Limb (tissue), 2 donors: ENCODE data around the gene RPS6KA3.
"Not testable (repeated sequence)": the region's sequence is repeated elsewhere in the genome, so short reads cannot be mapped to it uniquely, and the experiment has no call there.

Source experiments
- DNase-seq, 2 donors: peaks; one replicate each; pipeline ENCODE4 v3.0.0-alpha.2; 2016; ENCODE audit errors: extremely low spot score in 2 of 2

The RPS6KA3 gene

GRCh38 chrX:20265726-20266681, 705 bp downstream of the RPS6KA3 start:
- DNase-seq, result peak in 1 of 2 donors; percentile 55

- DNase-seq, result peak; percentile 4 to 55
Measured at GRCh38 chrX:20265221-20265725, 1.4 kb downstream of the RPS6KA3 start.

- no peak for DNase-seq
Measured at GRCh38 chrX:20263474-20263873, 3.2 kb downstream of the RPS6KA3 start.

GRCh38 chrX:20260885-20261284, 5.8 kb downstream of the RPS6KA3 start:
- no peak for DNase-seq

- DNase-seq, result no peak
Measured at GRCh38 chrX:20254712-20255299, 11.9 kb downstream of the RPS6KA3 start.

GRCh38 chrX:20253232-20253543, 13.5 kb downstream of the RPS6KA3 start:
- no peak for DNase-seq

GRCh38 chrX:20252381-20253231, 14.1 kb downstream of the RPS6KA3 start:
- peak in 1 of 2 donors; percentile 31 for DNase-seq

- no peak for DNase-seq
Measured at GRCh38 chrX:20251691-20252090, 15.0 kb downstream of the RPS6KA3 start.

GRCh38 chrX:20250146-20250545, 16.6 kb downstream of the RPS6KA3 start:
- not testable (repeated sequence) for DNase-seq

GRCh38 chrX:20248592-20249192, 18.0 kb downstream of the RPS6KA3 start:
- no peak for DNase-seq

GRCh38 chrX:20244931-20245330, 21.8 kb downstream of the RPS6KA3 start:
- peak in 1 of 2 donors; percentile 14 for DNase-seq

- DNase-seq, result no peak
Measured at GRCh38 chrX:20240201-20240600, 26.5 kb downstream of the RPS6KA3 start.

- DNase-seq, result no peak
Measured at GRCh38 chrX:20237864-20238263, 28.8 kb downstream of the RPS6KA3 start.

- DNase-seq, result no peak
Measured at GRCh38 chrX:20235755-20236154, 31.0 kb downstream of the RPS6KA3 start.

- DNase-seq, result no peak
Measured at GRCh38 chrX:20233336-20233735, 33.4 kb downstream of the RPS6KA3 start.

- no peak for DNase-seq
Measured at GRCh38 chrX:20231598-20231997, 35.1 kb downstream of the RPS6KA3 start.

GRCh38 chrX:20230406-20230805, 36.3 kb downstream of the RPS6KA3 start:
- no peak for DNase-seq

- DNase-seq, result no peak
Measured at GRCh38 chrX:20229155-20229554, 37.6 kb downstream of the RPS6KA3 start.

- DNase-seq, result no peak
Measured at GRCh38 chrX:20228245-20228644, 38.5 kb downstream of the RPS6KA3 start.

- DNase-seq, result no peak
Measured at GRCh38 chrX:20227116-20227515, 39.6 kb downstream of the RPS6KA3 start.

- DNase-seq, result no peak
Measured at GRCh38 chrX:20225488-20225833, 41.2 kb downstream of the RPS6KA3 start.
